Endothelial cell of umbilical vein (primary cell): Measurements from ENCODE around the gene RASGRP4.

ENCODE experiments used
- CTCF ChIP-seq, 2 donors: IDR thresholded peaks; 1 replicate in 1 of 2; 2 replicates in 1 of 2; pipeline ENCODE4 v1.5.1; 2011; ENCODE audit warnings: low read length in 2 of 2, mild to moderate bottlenecking in 2 of 2, moderate library complexity in 2 of 2, control low read depth in 1 of 2, inconsistent platforms in 1 of 2, low read depth in 1 of 2; ENCODE audit not compliant: insufficient read depth in 1 of 2; ENCODE audit errors: extremely low read depth in 1 of 2
- EZH2 ChIP-seq: IDR thresholded peaks from 2 replicates; pipeline ENCODE4 v1.6.1; 2012; ENCODE audit warnings: borderline replicate concordance, low read depth, mild to moderate bottlenecking, moderate library complexity, low read length, inconsistent platforms; ENCODE audit not compliant: severe bottlenecking

GRCh38 chr19:38389101-38389925, 36.7 kb downstream of the RASGRP4 start:
- no peak for TF ChIP-seq CTCF (IDR thresholded peaks at IDR 0.05; ENCODE audit: extremely low read depth in 1 of 2, insufficient read depth in 1 of 2, low read depth in 1 of 2, low read length in 2 of 2)
- TF ChIP-seq EZH2 = no peak
